ENCODE measurements around the gene CDC42. TPM values are rescaled to one million over a fixed set of nuclear protein-coding genes. Genes with fewer than 3 reads are reported as not detected.

CDC42 gene
- total RNA-seq, 6 experiments from 2014 or later = 74.4 to 128 (median 95.9) TPM

DNA sequence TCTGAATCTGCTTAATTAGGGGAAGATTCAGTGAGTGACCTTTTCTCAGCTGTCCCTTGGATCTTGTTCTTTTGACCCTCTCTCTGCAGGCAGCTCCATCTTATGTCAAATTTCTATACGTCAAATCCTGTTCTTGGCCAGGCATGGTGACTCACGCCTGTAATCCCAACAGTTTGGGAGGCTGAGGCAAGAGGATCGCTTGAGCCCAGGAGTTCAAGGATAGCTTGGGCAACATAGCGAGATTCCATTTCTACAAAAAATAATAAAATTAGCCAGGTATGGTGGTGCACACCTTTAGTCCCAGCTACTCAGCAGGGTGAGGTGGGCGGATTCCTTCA is 12.3 kb upstream of the CDC42 start:
- no peaks in the 10 kb centered on the region for H3K4me1 ChIP-seq
- H3K4me3 ChIP-seq = no peak overlapping the region
- no peaks in the 10 kb centered on the region for H3K9me3 ChIP-seq
- intact Hi-C loops (cut with DNase I) = no loop called here
- no peak for TF ChIP-seq POLR2A (IDR thresholded peaks at IDR 0.05)
- TF ChIP-seq, protein P1, sequence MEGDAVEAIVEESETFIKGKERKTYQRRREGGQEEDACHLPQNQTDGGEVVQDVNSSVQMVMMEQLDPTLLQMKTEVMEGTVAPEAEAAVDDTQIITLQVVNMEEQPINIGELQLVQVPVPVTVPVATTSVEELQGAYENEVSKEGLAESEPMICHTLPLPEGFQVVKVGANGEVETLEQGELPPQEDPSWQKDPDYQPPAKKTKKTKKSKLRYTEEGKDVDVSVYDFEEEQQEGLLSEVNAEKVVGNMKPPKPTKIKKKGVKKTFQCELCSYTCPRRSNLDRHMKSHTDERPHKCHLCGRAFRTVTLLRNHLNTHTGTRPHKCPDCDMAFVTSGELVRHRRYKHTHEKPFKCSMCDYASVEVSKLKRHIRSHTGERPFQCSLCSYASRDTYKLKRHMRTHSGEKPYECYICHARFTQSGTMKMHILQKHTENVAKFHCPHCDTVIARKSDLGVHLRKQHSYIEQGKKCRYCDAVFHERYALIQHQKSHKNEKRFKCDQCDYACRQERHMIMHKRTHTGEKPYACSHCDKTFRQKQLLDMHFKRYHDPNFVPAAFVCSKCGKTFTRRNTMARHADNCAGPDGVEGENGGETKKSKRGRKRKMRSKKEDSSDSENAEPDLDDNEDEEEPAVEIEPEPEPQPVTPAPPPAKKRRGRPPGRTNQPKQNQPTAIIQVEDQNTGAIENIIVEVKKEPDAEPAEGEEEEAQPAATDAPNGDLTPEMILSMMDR (IDR thresholded peaks at IDR 0.05) = no peak
- no peak overlapping the region for H3K27ac ChIP-seq
- 71% methylated on average over 5 of the region's 5 CpGs for WGBS (ENCODE audit: insufficient coverage, low coverage, low lambda C conversion rate, missing lambda C conversion rate)
- H3K36me3 ChIP-seq = no peaks in the 10 kb centered on the region
- no peak for ATAC-seq
- no peaks in the 10 kb centered on the region for H3K27me3 ChIP-seq
- no peak for DNase-seq

DNA sequence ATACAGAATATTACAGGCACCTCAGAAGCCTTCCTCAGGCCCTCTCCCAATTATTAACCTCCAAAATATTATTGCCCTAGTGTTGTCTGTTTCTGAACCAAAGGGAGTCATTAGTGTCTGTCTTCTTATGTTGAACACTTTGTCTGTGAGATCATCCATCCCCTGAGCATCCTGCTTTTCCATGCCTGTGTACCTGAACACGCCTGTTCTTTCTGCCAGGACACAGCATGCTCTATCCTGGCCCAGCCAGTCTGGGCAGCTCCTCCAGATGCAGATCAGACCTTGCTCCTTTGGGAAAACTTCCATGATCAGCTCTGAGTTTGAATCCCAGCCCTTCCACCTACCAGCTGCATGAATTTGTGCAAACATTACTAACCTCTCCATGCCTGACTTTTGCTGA is 11.0 kb upstream of the CDC42 start:
- 88% methylated on average over 1 of the region's 1 CpG for WGBS (ENCODE audit: insufficient coverage, low coverage, low lambda C conversion rate, missing lambda C conversion rate)
- H3K27me3 ChIP-seq = no peaks in the 10 kb centered on the region

DNA sequence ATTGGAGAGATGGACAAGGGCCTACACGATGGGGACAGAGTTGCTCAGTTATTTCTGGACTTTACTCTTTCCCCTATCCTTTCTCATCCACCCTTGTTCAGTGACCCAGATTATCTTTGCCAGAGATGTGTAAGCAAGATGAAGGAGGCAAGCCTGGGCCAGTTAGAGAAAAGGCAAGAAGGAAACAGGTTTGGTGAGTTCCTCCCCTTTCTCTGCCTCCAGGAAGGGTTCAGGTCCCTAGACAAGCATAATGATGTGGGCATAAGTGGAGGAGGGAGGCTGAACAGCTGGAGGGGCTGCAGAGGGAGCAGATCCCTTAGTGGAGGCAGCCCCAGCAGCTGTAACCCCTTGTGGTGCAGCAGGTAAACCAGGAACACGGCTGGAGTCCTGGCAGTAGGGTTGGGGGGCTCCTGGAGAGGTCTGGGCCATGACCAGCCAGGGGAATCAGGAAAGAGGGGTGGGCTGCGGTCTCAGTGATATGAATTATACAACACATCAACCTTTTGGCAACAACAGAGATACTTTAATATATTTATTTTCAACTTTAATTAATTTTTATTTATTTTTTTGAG is 9.2 kb upstream of the CDC42 start:
- no peak overlapping the region for H3K4me3 ChIP-seq
- no peak for TF ChIP-seq POLR2A (IDR thresholded peaks at IDR 0.05)
- TF ChIP-seq, protein P1 (IDR thresholded peaks at IDR 0.05) = no peak
- no peaks in the 10 kb centered on the region for H3K9me3 ChIP-seq
- no peak overlapping the region for H3K27ac ChIP-seq
- H3K4me1 ChIP-seq = no peaks in the 10 kb centered on the region
- no peaks in the 10 kb centered on the region for H3K27me3 ChIP-seq
- no peaks in the 10 kb centered on the region for H3K36me3 ChIP-seq
- ATAC-seq (no peak), DNase-seq (no peak)
- 92% methylated on average over 2 of the region's 3 CpGs for WGBS (ENCODE audit: insufficient coverage, low coverage, low lambda C conversion rate, missing lambda C conversion rate)
- intact Hi-C loops (cut with DNase I) = no loop called here

More for the DNA sequence above, 11.0 kb upstream of the CDC42 start:
- no peak for ATAC-seq
- no peak overlapping the region for H3K27ac ChIP-seq
- no peaks in the 10 kb centered on the region for H3K36me3 ChIP-seq
- intact Hi-C loops (cut with DNase I) = no loop called here
- no peaks in the 10 kb centered on the region for H3K9me3 ChIP-seq
- TF ChIP-seq, protein P1 (IDR thresholded peaks at IDR 0.05) = no peak
- TF ChIP-seq POLR2A (IDR thresholded peaks at IDR 0.05) = no peak
- H3K4me3 ChIP-seq = no peak overlapping the region
- H3K4me1 ChIP-seq = no peaks in the 10 kb centered on the region
- DNase-seq = no peak

DNA sequence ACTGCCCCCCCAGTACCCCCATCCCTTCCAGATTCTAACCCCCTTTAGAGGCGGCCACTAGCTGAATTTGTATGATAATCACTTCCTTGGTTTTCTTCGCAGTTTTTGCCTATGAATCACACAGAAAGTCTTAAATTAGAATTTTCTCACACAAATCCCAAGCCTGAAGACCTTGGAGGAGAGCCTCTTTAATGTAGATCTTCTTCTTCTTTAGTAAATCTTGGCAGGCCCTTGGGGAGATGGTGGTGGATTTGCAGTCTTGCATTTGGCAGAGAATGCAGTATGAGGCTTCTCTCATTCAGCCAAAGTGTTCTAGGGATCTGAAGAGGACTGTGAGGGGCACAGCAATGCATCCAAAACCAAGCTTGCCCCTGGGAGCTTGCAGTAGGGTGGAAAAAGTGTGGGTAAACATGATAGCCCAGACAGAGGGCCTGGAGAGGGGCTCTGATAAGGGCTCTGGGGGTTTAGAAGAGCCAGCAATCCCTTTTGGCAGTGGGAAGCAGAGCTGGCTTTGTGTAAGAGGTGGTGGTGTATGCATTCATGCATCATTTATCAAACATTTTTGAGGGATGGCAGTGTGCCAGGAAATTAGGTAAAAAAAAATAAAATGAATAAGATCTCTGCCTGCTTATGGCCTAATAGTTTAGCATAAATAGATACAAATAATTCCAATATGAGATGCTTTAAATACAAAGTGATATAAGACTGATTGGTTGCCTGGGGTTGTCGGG is 7.7 kb upstream of the CDC42 start:
- Histone ChIP-seq H3K4me1 (no peaks in the 10 kb centered on the region), H3K36me3 (no peaks in the 10 kb centered on the region), H3K4me3 (no peak overlapping the region), H3K27ac (no peak overlapping the region), H3K9me3 (no peaks in the 10 kb centered on the region), H3K27me3 (no peaks in the 10 kb centered on the region)
- ATAC-seq = no peak
- no peak for DNase-seq
- TF ChIP-seq POLR2A (IDR thresholded peaks at IDR 0.05) = no peak
- TF ChIP-seq, protein P1 (IDR thresholded peaks at IDR 0.05) = no peak
- intact Hi-C loops (cut with DNase I) = no loop called here
- WGBS (ENCODE audit: insufficient coverage, low coverage, low lambda C conversion rate, missing lambda C conversion rate) = 89% methylated on average over 3 of the region's 3 CpGs
